DOHH2 (cell line): ENCODE measurements around the gene ZNF451.

ENCODE experiments used
- H3F3A ChIP-seq: fragments of 200-600 bp; sonication (generic), shearing (Covaris generic); 2 replicates; pipeline ENCODE4 v1.6.0; 2016; ENCODE audit warnings: antibody characterized with exemption, mild to moderate bottlenecking; ENCODE audit not compliant: control insufficient read depth, insufficient read depth
- H3K27ac ChIP-seq: fragments of 200-600 bp; sonication (generic); 2 replicates; pipeline ENCODE4 v1.5.1; 2014; ENCODE audit warnings: low read depth, mild to moderate bottlenecking, low read length, moderate library complexity
- H3K27me3 ChIP-seq: fragments of 200-600 bp; sonication (generic); 2 replicates; pipeline ENCODE4 v1.6.1; 2014; ENCODE audit warnings: mild to moderate bottlenecking, low read length, mixed read lengths; ENCODE audit not compliant: control insufficient read depth
- H3K36me3 ChIP-seq: fragments of 200-600 bp; sonication (generic); 2 replicates; pipeline ENCODE4 v1.6.1; 2014; ENCODE audit warnings: mild to moderate bottlenecking, low read length, moderate library complexity, mixed read lengths; ENCODE audit not compliant: control insufficient read depth
- H3K4me1 ChIP-seq: fragments of 200-600 bp; sonication (generic); 2 replicates; pipeline ENCODE4 v1.6.1; 2014; ENCODE audit warnings: mild to moderate bottlenecking, low read length, mixed read lengths; ENCODE audit not compliant: control insufficient read depth
- H3K4me2 ChIP-seq: fragments of 200-600 bp; sonication (generic); 2 replicates; pipeline ENCODE4 v1.6.0; 2014; ENCODE audit warnings: mild to moderate bottlenecking, low read length, moderate library complexity
- H3K4me3 ChIP-seq: fragments of 200-600 bp; sonication (generic); 2 replicates; pipeline ENCODE4 v1.5.1; 2014; ENCODE audit warnings: mild to moderate bottlenecking, low read length, mixed read lengths
- H3K79me2 ChIP-seq: fragments of 200-600 bp; sonication (generic); 2 replicates; pipeline ENCODE4 v1.6.1; 2014; ENCODE audit warnings: mild to moderate bottlenecking, low read length, mixed read lengths; ENCODE audit not compliant: control insufficient read depth
- H3K9me2 ChIP-seq: fragments of 200-600 bp; sonication (generic); replicated peaks from 2 replicates; pipeline ENCODE4 v1.6.1; 2014; ENCODE audit warnings: mild to moderate bottlenecking, low read length, mixed read lengths; ENCODE audit not compliant: control insufficient read depth
- H3K9me3 ChIP-seq: fragments of 200-600 bp; sonication (generic); 2 replicates; pipeline ENCODE4 v1.6.1; 2014; ENCODE audit warnings: antibody characterized with exemption, low read length, mixed read lengths; ENCODE audit not compliant: control insufficient read depth, insufficient read depth
- H4K20me1 ChIP-seq: fragments of 200-600 bp; sonication (generic); 2 replicates; pipeline ENCODE4 v1.6.0; 2014; ENCODE audit warnings: low read depth, mild to moderate bottlenecking, antibody characterized with exemption, low read length, moderate library complexity; ENCODE audit not compliant: control insufficient read depth, insufficient read depth
- EZH2phosphoT487 ChIP-seq: fragments of 200-600 bp; sonication (generic); IDR thresholded peaks from 2 replicates; pipeline ENCODE4 v1.6.1; 2017; ENCODE audit warnings: borderline replicate concordance, mild to moderate bottlenecking, antibody characterized with exemption, low read length, moderate library complexity, mixed read lengths
- TF ChIP-seq, protein P1 (sequence below): fragments of 200-600 bp; sonication (generic); IDR thresholded peaks from one replicate; pipeline ENCODE4 v1.5.1; 2014; ENCODE audit warnings: antibody characterized with exemption, mild to moderate bottlenecking, low read depth, low read length; ENCODE audit not compliant: poor library complexity, severe bottlenecking

Gene ZNF451

DNA sequence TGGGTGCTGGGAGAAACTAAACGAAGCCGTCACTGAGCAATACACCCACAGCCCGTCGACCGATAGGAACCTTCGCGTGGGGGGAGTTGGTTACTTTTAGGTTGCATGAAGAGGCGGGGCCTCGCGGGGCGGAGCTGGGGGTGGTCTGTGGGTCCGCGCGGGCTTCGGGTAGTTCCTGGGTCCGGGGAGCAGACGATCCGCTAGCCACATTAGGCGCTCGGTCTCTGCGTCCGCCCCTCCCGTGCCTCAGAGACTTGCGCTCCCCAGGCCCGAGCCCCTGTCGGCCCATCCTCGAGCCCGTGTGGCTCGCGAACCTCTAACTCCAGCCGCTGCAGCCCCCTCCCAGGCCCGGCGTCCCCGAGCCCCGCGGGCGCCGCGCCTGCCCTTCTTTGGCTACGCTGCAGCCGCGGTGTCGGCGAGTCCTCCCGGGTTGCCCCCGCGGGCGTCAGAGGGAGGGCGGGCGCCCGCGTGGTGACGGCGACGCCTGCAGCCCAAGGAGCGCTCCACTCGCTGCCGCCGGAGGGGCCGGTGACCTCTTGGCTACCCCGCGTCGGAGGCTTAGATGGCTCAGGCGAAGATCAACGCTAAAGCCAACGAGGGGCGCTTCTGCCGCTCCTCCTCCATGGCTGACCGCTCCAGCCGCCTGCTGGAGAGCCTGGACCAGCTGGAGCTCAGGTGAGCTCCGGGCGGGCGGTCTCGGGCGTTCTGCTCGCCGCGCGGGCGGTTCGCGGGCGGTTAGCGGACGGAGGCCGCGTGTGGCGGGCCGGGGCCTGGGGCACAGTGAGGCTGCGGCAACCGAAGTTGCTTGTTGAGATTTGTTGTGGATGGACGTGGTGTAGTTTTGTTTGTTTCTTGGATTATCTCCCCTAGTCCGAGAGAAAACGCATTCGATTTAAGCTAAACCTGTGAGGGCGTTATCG is 82.4 kb downstream of the ZNF451 start, which contains the start of gene BAG2:
TSS of gene BAG2 (plus strand) at position 191 of the 920 bp plus-strand sequence. CDS start at position 563, 372 bp downstream.
- Histone ChIP-seq H3K36me3 (peaks cover 42% of the 10 kb centered on the region), H3K4me1 (peaks cover 24% of the 10 kb centered on the region), H3K4me3 (peak within 1 kb of the TSS; percentile 82), H4K20me1 (no peaks in the 10 kb centered on the region), H3F3A (peaks cover 15% of the 10 kb centered on the region), H3K4me2 (peak within 1 kb of the TSS; percentile 84), H3K9me3 (no peaks in the 10 kb centered on the region), H3K79me2 (peaks cover 50% of the 10 kb centered on the region), H3K27me3 (no peaks in the 10 kb centered on the region), H3K27ac (peak within 1 kb of the TSS; percentile 74), H3K9me2 (no peaks in the 10 kb centered on the region)
- no peak for TF ChIP-seq EZH2phosphoT487
- TF ChIP-seq, protein P1, sequence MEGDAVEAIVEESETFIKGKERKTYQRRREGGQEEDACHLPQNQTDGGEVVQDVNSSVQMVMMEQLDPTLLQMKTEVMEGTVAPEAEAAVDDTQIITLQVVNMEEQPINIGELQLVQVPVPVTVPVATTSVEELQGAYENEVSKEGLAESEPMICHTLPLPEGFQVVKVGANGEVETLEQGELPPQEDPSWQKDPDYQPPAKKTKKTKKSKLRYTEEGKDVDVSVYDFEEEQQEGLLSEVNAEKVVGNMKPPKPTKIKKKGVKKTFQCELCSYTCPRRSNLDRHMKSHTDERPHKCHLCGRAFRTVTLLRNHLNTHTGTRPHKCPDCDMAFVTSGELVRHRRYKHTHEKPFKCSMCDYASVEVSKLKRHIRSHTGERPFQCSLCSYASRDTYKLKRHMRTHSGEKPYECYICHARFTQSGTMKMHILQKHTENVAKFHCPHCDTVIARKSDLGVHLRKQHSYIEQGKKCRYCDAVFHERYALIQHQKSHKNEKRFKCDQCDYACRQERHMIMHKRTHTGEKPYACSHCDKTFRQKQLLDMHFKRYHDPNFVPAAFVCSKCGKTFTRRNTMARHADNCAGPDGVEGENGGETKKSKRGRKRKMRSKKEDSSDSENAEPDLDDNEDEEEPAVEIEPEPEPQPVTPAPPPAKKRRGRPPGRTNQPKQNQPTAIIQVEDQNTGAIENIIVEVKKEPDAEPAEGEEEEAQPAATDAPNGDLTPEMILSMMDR: no peak

- peak overlapping the region; percentile 74 for H3K27ac ChIP-seq
Measured at GRCh38 chr6:57173056-57173885, 83.3 kb downstream of the ZNF451 start.

GRCh38 chr6:57173886-57174510 is 84.0 kb downstream of the ZNF451 start:
- Histone ChIP-seq H3K36me3 (peaks cover 44% of the 10 kb centered on the region), H3K27me3 (no peaks in the 10 kb centered on the region), H3F3A (peaks cover 10% of the 10 kb centered on the region), H3K4me1 (peaks cover 24% of the 10 kb centered on the region), H3K9me3 (no peaks in the 10 kb centered on the region), H3K4me3 (peak overlapping the region; percentile 82), H3K9me2 (no peaks in the 10 kb centered on the region), H4K20me1 (no peaks in the 10 kb centered on the region), H3K79me2 (peaks cover 66% of the 10 kb centered on the region), H3K4me2 (peak overlapping the region; percentile 84), H3K27ac (peak overlapping the region; percentile 74; the same call in 1 of the 2 replicates)
- TF ChIP-seq EZH2phosphoT487: no peak
- TF ChIP-seq, protein P1: no peak

More at GRCh38 chr6:57173056-57173885, 83.3 kb downstream of the ZNF451 start:
- TF ChIP-seq, protein P1: no peak
- TF ChIP-seq EZH2phosphoT487: no peak
- Histone ChIP-seq H3K4me3 (peak overlapping the region; percentile 82), H3K27me3 (no peaks in the 10 kb centered on the region), H3K79me2 (peaks cover 58% of the 10 kb centered on the region), H3K9me2 (no peaks in the 10 kb centered on the region), H4K20me1 (no peaks in the 10 kb centered on the region), H3K36me3 (peaks cover 44% of the 10 kb centered on the region), H3K4me2 (peak overlapping the region; percentile 84), H3K9me3 (no peaks in the 10 kb centered on the region), H3F3A (peaks cover 12% of the 10 kb centered on the region), H3K4me1 (peaks cover 24% of the 10 kb centered on the region)
